ENCODE data around the gene TRIM60.
"Not testable (repeated sequence)": the region's sequence is repeated elsewhere in the genome, so short reads cannot be mapped to it uniquely, and the experiment has no call there.

Gene TRIM60

DNA sequence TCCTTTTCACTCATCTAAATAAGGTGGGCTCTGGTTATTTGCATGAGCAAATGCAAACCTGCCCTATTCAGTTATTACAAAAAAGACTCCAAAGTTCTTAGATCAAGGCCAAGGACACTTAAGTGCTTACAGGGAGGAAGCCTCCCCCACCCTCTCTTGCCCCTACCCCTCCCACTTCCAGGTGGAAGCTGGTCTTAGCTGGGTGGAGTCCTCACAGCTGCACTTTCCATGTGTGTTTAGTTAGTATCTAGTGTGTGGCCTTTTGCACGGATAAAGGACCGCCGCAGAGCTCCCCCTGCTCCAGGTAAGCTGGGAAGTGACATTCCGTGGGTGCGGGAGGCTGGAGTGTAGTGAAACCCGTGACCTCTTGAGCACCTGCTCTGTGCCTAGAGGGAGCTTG is 21.8 kb downstream of the TRIM60 start, which contains the start of gene TRIM75:
TSS of gene TRIM75 (plus strand) at position 222 of the 400 bp plus-strand sequence. CDS start 5,282 bp downstream, outside the sequence.
- no peak for DNase-seq (ENCODE audit: low read depth)

DNA sequence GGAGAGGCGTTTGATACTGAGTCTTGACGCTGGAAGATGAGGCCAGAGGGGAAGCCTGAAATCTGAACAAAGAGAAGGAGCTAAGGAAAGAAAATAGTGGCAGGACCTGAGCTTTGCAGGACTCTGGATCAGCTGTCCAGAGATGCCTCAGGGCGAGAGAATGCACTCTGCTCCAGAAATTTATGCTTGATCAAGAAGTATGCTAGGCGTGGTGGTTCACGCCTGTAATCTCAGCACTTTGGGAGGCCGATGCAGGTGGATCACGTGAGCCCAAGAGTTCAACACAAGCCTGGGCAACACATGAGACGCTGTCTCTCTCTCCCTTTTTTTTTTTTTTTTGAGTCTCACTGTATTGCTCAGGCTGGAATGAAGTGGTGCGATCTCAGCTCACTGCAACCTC is 23.8 kb downstream of the TRIM60 start:
- no peak for DNase-seq (ENCODE audit: low read depth)

DNA sequence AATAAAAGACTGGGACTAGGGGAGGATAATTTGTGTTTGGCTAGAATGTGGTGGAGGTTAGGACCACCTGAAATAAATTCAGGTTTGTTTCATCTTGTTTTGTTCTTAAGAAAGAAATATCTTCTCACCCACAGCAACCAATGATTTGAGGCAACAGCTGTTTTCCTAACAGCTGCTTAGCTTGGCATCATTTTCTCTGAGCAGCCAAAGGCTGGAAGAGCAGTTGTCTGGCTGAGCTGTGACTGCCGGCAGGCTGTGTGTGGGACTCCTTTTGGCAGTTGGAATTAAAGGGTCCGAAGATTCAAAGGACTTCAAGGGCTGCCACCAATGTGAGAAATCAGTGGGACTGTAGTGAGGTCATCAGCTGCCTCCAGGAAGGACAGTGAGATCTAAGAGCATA is 26.9 kb downstream of the TRIM60 start:
- DNase-seq (ENCODE audit: low read depth) = no peak

DNA sequence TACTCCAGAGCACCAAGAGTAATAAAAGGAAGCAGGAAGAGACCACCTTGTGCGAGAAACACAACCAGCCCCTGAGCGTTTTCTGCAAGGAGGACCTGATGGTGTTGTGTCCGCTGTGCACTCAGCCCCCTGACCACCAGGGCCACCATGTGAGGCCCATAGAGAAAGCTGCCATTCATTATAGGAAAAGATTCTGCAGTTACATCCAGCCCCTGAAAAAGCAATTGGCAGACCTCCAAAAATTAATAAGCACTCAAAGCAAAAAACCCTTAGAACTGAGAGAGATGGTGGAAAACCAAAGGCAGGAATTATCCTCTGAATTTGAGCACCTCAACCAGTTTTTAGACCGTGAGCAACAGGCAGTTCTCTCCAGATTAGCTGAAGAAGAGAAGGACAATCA is 27.6 kb downstream of the TRIM60 start:
- DNase-seq (ENCODE audit: low read depth) = no peak

DNA sequence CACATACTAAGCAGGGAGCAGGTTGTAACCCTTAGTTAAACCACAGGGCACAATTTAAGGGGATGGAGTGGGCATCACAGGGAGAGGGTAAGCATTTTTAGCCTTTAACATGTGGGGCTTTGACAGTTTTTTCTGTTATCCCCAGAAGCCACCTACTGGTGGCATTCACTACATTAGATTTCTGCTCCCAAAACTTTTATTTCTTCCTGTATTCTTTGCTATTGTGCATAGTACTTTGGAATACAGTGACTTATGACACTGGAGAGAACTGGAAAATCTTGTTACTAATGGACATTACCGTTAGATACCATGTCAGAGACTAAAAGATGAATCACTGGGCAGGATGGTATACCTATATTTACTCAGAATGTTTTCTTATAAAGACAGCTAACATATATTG is 29.1 kb downstream of the TRIM60 start:
- DNase-seq (ENCODE audit: low read depth) = no peak

DNA sequence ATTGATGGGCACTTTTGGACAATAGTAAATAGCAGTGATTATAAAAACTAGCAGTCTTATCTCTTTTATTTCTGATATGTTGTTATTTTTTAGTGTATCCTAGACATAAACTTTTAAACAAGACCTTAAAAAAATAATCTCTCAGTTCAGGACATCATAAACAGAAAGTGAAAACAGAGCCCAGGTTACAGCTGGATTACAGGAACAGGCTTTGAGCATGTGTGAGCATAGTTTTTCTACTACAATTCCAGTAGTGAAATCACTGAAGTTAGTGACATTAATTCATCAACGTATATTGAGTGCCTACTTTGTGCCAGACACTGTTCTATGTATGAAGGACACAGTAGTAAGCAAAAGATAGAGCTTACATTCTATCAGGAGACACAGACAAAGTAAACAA is 38.8 kb downstream of the TRIM60 start:
- DNase-seq (ENCODE audit: low read depth) = no peak

DNA sequence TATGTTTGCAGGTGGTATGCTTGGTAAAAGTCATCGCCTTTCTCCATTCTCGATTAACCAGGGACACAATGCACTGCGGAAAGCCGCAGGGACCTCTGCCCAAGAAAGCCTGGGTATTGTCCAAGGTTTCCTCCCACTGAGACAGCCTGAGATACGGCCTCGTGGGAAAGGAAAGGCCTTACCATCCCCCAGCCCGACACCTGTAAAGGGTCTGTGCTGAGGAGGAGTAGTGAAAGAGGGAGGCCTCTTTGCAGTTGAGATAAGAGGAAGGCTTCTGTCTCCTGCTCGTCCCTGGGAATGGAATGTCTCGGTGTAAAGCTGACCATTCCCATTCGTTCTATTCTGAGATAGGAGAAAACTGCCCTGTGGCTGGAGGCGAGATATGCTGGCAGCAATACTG is 41.5 kb downstream of the TRIM60 start:
- not testable (repeated sequence) for DNase-seq (ENCODE audit: low read depth)

DNA sequence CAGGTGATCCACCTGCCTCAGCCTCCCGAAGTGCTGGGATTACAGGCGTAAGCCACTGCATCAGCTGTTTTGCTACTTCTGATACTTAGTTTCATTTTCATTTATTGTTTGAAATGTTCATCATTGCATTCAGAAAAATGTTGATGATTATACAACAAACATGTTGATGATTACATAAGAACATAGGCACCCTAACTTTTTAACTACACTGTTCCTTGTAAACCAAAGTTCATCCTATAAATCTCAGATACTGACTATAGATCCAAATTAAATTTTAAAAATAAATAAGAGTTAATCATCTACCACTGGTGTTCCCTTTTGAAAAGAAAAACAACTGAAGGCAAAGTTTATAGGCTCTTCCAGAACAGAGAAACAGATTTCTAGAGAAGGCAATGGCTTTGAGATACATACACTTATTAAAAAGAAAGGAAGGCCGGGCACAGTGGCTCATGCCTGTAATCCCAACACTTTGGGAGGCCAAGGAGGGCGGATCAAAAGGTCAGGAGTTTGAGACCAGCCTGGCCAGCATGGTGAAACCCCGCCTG is 45.3 kb downstream of the TRIM60 start:
- DNase-seq (ENCODE audit: low read depth) = no peak

DNA sequence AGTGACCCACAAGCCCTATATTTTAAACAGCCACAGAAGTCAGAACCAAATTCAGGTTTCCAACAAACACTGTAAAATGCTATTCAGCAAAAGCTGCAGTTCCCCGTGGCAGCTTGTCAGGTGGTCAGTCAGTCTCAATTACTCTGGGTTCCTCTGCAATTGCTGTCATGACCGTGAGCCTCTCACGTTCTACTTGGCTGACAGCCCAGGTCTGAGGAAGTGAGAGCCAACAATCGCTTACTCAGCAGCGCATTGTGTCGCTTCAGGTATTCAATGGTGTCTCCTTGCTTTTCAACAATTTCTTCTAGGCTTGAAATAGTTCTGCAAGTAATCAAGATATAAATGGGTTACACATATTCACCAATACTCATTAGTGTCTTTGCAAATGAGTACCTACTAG is 47.7 kb downstream of the TRIM60 start:
- no peak for DNase-seq (ENCODE audit: low read depth)

DNA sequence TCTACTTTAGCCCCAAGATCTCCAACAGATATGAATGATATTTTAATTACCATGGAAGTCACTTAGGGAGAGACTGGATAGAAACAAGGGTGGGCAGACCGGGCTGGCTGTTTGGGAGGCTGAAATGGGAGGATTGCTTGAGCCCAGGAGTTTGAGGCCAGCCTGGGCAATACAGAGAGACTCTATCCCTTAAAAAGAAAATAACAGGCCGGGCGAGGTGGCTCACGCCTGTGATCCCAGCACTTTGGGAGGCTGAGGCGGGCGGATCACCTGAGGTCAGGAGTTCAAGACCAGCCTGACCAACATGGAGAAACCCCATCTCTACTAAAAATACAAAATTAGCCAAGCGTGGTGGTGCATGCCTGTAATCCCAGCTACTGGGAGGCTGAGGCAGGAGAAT is 53.0 kb downstream of the TRIM60 start:
- DNase-seq (ENCODE audit: low read depth) = not testable (repeated sequence)

DNA sequence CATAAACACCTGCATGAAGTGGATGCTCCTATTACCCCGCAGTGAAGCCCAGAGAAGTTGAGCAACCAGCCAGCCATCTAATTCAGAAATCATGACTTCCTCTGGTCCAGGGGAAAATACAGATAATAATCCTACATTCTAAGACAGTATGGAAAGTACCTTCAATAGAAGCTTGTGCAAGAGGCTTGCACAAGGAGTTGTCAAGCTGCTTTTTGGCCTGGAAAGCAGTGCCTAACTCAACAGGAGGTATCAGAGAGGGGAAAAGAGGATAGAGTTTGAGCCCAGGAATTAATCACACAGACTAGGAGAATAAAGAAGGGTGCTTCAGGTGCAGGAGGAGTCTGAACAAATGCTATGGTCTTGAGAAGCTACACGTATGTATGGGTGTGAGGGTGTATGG is 54.1 kb downstream of the TRIM60 start:
- no peak for DNase-seq (ENCODE audit: low read depth)

DNA sequence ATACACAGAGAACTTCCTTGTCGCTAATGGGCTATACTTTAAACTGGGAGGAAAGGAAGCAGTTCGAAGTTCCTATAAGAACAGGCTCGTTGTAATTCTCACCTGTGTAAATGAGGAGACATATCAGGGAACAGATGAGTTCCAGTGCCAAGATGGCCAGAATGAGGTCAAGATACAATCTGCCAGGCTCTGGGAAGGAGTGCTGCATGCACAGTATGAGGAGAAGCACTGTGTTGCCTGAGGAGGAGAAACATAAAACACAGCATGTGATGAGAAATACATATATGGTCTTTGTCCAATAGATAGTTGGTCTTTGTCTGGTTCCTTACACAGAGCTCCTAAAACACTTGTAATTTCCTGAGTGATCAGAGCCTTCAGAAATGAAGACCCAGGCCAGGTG is 56.6 kb downstream of the TRIM60 start:
- no peak for DNase-seq (ENCODE audit: low read depth)

All from GM04503 (cell line).